ENCODE data around the gene USP53. TPM values are rescaled to one million over a fixed set of nuclear protein-coding genes. Genes with fewer than 3 reads are reported as not detected.

Gene USP53
- total and polyA plus RNA-seq, 10 of the 15 experiments (the other 5 are each of a cell fraction or from before 2014, with no cell fraction given) = 0.23 to 4.0 (median 2.7) TPM

- H3K9ac ChIP-seq (ENCODE audit: control insufficient read depth, insufficient read depth, low read length) = no peak overlapping the region
- TF ChIP-seq, protein P1, sequence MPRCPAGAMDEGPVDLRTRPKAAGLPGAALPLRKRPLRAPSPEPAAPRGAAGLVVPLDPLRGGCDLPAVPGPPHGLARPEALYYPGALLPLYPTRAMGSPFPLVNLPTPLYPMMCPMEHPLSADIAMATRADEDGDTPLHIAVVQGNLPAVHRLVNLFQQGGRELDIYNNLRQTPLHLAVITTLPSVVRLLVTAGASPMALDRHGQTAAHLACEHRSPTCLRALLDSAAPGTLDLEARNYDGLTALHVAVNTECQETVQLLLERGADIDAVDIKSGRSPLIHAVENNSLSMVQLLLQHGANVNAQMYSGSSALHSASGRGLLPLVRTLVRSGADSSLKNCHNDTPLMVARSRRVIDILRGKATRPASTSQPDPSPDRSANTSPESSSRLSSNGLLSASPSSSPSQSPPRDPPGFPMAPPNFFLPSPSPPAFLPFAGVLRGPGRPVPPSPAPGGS (IDR thresholded peaks at IDR 0.05; ENCODE audit: borderline replicate concordance, insufficient read depth, low read depth, low read length, poor library complexity, severe bottlenecking) = no peak
- TF ChIP-seq ELK1 (IDR thresholded peaks at IDR 0.05; ENCODE audit: low read depth, low read length) = no peak
- TF ChIP-seq ZNF274 (IDR thresholded peaks at IDR 0.05; ENCODE audit: insufficient read depth, insufficient read length) = no peak
- TF ChIP-seq EGR1 (IDR thresholded peaks at IDR 0.05; ENCODE audit: borderline replicate concordance in 1 of 2, low read depth in 2 of 2, low read length in 2 of 2) = no peak
- no peak for TF ChIP-seq JUND (IDR thresholded peaks at IDR 0.05; ENCODE audit: low read depth, low read length)
- TF ChIP-seq STAT3 (IDR thresholded peaks at IDR 0.05; ENCODE audit: low read depth, low read length) = no peak
- TF ChIP-seq ZZZ3 (IDR thresholded peaks at IDR 0.05; ENCODE audit: control insufficient read depth, insufficient read length, low read depth) = no peak
- TF ChIP-seq SIN3A (IDR thresholded peaks at IDR 0.05; ENCODE audit: low read depth, low read length) = no peak
- no peak overlapping the region for H3K4me2 ChIP-seq (ENCODE audit: control insufficient read depth, insufficient read depth)
- CTCF ChIA-PET = no interaction called here
- no peak overlapping the region for H3K27ac ChIP-seq (ENCODE audit: control insufficient read depth, insufficient read depth)
- H3K4me3 ChIP-seq = no peak overlapping the region
- BruUV-seq (replicated peaks) = no TSS peak
- ATAC-seq (no peak), DNase-seq (ENCODE audit: low read depth, low spot score) (no peak), FAIRE-seq (no peak)
- intact Hi-C loops (cut with micrococcal nuclease; ENCODE audit: unreplicated experiment) (no loop called here), in situ Hi-C loops (cut with MboI) (no loop called here)
- RAD21 ChIA-PET (ENCODE audit: unreplicated experiment) = no interaction called here
- SMC1A ChIA-PET (ENCODE audit: uncharacterized antibody, unreplicated experiment) = no interaction called here
- no peaks in the 10 kb centered on the region for H3K36me3 ChIP-seq (ENCODE audit: control insufficient read depth in 2 of 2, insufficient read depth in 2 of 2, low read length in 1 of 2)
- H3K9me3 ChIP-seq (replicated peaks; ENCODE audit: control insufficient read depth, insufficient read depth, low read length) = no peaks in the 10 kb centered on the region
- no peak overlapping the region for H2AFZ ChIP-seq (ENCODE audit: control insufficient read depth, low read depth, low read length)
- H3K79me2 ChIP-seq (ENCODE audit: control insufficient read depth, insufficient read depth, low read length) = no peaks in the 10 kb centered on the region
- H4K20me1 ChIP-seq (ENCODE audit: control insufficient read depth, insufficient read depth) = no peaks in the 10 kb centered on the region
- no peaks in the 10 kb centered on the region for H3K27me3 ChIP-seq (replicated peaks in 1 of 2; ENCODE audit: control insufficient read depth in 2 of 2, insufficient read depth in 2 of 2, low read length in 1 of 2)
- no peaks in the 10 kb centered on the region for H3K4me1 ChIP-seq (ENCODE audit: control insufficient read depth, insufficient read depth, low read length)
- POLR2A ChIA-PET = no interaction called here
- 50% methylated on average over 4 of the region's 4 CpGs for WGBS (ENCODE audit: insufficient coverage, insufficient replicate concordance, low lambda C conversion rate, missing lambda C conversion rate)
These were observed 7.6 kb upstream of the USP53 start for GRCh38 chr4:119204916-119205315.

All from GM12878 (cell line).